Measurements from ENCODE around the gene ARID3A.

Gene ARID3A

DNA sequence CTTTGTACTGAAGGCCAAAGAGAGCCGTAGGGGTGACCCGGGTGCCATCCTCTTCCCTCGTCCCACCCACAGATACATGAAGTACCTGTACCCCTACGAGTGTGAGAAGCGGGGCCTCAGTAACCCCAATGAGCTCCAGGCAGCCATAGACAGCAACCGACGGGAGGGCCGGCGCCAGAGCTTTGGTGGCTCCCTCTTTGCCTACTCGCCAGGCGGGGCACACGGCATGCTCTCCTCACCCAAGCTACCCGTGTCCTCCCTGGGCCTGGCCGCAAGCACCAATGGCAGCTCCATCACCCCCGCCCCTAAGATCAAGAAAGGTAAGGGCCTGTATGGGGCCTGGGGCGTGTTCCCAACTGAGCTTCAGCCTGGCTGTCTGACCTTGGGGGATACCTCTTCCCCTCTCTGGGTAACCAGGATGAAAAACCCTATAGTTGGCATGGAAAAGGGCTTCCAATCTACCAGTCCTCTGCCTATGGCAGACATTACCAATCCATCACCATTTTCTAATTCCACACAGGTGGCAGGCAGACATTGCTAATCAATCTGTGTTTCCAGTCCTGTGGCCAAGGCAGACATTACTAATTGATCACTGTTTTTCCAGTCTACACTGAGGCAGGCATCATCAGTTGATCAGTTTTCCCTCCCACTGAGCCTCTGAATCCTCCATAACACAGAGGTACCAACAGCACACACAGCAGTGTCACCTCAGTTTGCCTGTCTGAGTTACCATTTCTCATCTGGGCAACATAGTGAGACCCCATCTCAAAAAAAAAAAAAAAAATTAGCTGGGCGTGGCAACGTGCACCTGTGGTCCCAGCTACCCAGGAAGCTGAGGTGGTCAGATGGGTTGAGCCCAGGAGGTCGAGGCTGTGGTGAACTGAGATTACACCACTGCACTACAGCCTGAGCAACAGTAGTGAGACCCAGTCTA lies 39.2 kb downstream of the ARID3A start:
- DNase-seq: no peak

DNA sequence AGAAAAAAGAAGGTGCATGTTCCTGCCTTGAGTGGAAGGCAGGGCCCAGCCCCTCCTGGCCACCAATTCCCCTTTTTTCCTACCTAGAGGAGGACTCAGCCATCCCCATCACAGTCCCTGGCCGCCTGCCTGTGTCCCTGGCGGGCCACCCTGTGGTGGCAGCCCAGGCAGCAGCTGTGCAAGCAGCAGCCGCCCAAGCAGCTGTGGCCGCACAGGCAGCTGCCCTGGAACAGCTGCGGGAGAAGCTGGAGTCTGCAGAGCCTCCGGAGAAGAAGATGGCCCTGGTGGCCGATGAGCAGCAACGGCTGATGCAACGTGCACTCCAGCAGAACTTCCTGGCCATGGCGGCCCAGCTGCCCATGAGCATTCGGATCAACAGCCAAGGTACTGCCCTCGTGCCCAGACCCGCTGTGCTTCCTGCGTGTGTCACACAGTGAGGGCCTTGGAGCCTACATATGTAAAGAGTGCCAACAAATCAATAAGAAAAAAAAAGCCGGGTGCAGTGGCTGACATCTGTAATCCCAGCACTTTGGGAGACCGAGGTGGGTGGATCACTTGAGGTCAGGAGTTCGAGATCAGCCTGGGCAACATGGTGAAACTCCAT lies 40.8 kb downstream of the ARID3A start:
- DNase-seq: no peak

DNA sequence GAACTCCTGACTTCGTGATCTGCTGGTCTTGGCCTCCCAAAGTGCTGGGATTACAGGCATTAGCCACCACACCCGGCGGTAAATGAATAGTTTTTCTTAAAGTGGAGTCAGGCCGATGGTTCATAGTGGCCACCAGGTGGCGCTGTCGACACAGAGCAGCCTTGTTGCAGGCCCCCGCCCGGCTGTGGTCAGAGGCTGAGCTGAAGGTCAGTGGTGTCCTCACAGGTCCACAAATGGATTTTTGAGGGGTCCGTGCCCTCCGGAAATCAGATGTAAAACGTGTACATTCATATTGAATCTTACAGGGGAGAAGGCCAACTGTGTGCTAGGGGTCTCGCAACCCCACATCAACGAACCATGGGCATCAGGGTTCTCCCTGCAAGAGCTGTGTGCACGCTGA lies 44.9 kb downstream of the ARID3A start:
- no peak for DNase-seq

DNA sequence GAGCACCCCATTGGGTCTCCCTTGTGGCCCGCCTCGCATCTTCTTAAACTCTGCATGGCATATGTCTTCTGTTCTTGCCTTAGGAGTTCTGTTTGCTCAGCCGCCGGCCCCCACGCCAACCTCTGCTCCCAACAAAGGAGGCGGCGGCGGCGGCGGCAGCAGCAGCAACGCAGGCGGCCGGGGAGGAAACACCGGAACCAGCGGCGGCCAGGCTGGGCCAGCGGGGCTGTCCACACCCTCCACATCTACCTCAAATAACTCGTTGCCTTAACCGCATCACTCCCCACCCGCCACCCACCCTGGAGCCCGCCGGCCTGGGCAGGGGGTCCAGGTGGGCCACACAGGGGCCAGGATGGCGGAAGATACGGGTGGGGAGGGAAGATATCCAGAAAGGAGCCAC lies 46.0 kb downstream of the ARID3A start:
- no peak for DNase-seq

DNA sequence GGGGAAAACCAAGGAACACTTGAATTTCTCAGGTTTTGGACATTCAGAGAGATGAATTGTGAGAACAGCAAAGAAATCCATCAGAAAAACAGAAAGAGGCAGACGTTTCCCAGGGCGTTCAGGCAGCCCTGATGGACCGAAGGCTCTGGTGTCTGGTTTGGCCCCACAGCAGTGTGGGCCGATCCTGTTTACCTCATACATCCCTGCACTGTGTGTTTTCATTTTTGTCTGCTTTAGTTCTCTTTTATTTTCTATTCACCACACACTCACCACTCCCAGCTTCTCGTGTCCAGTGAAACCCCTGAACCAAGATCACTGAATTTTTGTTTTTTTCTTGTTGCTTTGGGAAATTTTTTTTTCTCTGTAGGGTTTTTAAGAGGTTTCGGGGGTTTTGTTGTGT lies 46.4 kb downstream of the ARID3A start:
- DNase-seq: no peak

DNA sequence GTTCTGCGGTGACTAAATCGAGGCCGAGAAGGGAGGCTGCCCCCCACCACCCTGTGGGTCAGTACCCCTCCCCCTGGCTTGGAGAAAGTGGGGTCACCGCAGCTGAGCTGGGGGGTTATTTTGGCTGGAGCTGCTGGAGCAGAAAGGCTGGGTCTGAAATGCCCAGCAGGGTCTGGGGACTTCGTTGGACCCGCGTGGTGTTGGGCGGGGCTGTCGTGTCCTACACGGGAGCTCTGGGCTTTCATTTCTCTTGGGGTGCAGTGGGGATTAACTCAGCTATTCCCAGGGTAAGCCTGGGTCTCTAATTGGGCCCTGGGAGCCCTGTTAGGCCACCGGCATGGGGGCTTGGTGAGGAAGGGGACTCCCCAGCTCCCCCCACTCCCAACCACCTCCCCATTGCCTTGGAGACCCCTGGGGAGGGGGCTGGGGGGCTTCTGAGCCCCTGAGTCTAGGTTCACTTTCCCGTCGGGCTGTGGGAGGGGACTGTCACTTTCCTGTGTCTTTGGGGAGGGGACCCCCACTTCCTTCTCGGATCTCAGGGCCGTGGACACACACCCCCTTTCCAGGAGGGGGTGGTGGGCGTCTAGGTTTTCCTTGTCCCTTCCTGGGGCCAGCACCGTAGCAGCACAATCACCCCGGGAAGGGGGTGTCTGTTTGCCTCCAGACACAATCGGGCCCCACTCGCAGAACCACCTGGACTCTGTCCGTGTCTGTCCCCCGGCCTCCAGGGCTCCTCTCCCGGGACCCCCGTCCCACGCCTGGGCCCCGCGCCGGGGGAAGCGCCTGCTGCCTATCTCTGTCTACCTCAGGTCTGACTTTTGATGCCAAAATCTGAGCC lies 48.1 kb downstream of the ARID3A start:
- DNase-seq: no peak

DNA sequence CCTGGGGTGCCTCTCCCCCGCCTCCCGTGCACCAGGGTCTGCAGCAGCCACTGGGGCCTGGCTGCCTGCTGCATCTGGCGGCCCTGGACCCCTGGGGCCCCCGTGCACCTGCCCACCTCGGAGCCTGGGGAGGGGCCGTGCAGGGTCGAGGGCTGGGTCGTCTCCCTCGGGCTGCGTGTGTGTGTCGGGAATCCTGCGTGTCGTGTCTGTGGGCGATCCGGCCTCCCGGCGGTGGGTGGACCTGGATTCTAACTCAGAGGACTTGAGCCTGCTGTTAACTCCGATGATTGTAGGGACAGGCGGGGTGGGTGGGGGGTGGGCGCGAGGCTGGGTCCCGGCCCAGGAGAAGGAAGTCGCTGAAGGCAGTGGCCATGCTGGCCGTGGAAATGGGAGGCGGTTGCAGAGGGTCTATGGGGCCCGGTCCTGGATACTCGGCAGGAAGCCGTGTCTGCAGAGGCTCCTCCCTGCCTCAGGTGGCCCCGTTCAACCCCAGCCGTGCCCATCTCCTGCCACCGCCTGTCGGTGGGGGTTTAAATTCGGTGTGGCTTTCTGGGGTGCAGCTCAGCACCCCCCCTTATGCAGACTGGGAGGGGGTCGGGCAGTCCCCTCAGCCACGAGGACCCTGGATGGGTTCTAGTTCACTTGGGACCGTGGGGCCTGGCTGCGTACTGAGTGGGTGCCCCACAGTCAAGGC lies 48.9 kb downstream of the ARID3A start:
- no peak for DNase-seq

DNA sequence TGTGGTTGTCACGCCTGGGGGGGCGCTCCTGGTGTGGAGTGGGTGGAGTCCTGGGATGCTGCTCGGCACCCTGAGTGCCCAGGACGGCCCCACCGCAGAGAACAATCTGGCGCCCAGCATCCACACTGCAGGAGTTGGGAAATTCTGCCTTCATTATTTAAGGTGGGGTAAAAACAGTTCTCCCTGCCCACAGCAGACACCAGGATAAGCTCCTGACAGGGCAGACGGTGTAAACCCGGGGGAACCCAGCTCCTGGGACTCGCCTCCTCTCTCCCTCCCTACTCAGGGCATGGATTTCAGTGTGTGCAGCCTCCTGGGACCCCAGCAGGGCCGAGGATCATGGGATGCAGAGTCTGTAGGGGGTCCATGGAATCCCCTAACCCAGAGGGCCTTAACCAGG lies 50.6 kb downstream of the ARID3A start:
- no peak for DNase-seq

DNA sequence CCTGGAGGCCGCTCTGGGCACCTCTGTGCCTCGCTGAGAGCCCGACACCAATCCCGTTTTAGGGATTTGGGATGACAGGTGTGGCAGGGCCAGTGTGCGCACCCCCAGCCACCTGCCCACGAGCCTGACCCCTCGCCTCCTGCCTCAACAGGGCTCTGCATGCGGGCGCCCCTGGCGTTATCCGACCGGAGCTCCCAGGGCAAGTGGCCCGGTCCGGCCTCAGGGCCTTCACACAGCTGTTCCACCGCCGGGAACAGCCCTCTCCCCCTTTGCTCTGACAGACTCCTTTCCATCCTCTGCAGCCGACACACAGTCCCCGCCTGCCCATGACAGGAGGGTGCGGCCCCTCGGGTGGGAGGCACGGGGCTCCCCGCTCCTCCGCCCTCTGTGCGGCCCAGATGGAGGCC lies 51.2 kb downstream of the ARID3A start:
- no peak for DNase-seq

DNA sequence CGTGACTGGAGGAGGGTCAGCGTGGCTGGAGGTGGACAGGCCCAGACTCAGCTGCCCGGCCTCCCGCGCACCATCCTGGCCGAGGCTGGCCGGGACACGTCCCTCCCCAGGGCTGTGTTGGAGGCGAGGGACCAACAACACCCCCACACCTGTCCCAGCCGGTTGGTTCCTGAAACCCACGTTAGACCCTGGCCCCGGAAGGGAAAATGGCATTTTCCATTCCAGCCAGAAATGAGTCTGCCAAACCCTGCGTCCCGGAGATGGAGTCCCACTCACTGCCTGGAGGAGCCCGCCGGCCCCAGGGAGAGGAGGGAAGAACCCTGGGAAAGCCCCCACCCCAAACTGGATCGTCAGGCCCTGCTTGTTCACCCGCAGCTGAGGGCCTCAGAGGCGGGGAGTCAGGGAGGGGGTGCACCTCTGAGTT lies 53.5 kb downstream of the ARID3A start:
- DNase-seq: no peak

DNA sequence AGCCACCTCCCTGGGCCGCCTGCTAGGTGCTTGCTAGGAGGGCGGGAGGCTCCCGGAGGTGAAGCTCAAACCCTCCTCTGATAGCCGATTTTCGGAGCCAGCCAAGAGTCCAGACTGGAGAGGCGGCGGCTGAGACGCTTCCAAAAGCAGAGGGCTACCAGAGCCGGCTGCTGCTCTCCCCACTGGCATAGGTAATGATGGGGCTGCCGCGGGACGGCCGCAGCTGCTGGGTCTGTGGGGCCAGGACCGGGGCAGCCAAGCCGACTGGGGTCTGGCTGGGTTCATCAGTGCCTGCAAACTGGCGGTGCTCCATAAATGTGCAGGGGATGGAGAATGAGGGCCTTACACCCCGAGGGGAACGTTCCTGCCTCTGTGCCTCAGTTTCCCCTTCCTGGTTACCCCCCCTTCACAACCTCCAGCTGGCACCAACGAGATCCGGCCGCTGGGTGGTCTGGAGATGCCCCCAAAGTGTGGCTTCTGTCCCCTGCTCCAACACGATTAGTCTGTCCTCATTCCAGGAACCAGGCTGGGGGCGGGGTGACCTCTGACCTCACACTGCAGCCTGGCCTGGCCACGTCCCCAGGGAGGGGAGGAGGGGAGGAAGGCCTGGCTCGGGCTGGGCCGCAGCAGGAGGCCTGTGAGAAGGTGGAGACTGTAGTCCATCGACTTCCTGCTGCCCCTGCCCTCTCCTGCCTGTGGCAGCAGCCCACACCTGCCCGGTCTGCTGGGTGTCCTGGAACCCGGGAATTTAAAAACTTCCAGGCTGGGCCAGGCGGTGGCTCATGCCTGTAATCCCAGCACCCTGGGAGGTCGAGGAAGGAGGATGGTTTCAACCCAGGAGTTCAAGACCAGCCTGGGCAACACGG lies 54.5 kb downstream of the ARID3A start:
- no peak for DNase-seq

DNA sequence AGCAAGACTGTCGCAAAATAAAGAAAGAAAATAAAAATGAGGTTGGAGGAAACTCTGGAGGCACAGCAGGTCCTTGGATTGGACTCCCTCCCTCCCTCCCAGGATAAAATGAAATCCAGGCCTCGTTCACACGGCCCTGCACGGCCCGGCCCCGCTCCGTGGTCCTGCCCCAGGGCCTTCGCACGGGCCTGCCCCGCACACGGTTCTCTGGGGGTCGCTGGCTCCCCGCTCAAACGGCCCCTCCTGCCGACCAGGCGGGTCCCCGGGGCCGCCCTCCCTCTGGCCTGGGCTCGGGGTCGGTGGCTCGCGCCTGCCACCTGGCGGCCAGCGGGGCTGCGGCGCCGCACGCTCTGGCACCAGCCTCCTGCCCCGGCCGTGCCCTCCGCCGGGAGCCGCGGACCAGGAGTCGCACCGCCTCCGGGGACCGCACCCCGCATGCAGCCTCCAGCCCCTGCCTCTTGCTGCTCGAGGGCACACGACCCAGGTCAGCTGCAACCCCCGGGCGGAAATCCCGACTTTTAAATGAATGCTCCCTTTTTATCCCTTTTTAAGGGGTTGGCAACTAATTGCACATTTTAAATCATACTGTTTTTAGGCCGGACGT lies 56.8 kb downstream of the ARID3A start:
- DNase-seq: peak; percentile 45

DNA sequence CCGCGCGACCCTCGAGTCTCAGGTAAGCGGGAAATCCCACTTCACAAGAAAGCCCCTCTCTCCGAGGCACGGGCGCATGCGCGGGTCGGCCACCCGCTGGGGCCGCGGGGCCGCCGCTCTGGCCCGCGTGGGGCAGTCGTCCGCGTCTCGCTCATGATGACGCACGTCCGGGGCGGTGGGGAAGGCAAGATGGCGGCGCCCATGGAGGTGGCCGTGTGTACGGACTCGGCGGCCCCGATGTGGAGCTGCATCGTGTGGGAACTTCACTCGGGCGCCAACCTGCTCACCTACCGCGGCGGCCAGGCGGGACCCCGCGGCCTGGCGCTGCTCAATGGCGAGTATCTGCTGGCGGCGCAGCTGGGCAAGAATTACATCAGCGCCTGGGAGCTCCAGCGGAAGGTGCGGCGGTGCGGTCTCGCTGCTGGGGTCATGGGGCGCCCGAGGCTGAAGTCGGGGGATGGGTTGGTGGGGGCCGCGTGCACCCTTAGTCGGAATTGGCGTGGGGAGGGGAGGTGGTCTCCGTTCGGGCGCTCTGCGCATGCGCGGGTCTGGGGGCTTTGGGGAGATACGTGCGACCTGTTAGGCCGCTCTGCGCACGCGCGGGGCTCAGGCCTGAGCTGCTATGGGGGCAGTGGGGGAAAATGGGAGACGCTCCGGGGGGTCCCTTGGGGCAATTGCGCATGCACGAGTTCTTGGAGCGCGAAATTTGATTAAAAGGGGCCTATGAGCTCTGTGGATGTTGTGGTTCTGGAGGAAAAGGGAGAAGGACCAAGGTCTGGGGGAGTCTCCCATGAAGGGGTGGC lies 58.5 kb downstream of the ARID3A start, which contains the start of gene WDR18:
TSS of gene WDR18 (plus strand) at position 181 of the 803 bp plus-strand sequence. CDS start at position 190, 9 bp downstream.
- peak; percentile 81 for DNase-seq

DNA sequence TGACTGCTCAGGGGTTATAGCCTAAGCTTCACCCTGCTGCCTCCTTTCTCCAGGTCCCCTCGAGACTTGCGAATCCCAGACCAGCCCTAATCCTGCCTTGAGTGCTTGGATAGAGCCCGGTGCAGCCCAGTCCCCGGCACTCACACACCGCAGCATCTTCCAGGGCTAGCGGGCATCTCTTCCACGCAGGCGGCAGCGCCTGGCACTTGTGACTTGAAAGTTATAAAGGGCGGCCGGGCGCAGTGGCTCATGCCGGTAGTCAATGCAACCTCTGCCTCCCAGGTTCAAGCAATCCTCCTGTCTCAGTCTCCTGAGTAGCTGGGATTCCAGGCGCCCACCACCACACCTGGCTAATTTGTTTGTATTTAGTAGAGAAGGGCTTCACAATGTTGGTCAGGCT lies 60.2 kb downstream of the ARID3A start:
- DNase-seq: no peak

DNA sequence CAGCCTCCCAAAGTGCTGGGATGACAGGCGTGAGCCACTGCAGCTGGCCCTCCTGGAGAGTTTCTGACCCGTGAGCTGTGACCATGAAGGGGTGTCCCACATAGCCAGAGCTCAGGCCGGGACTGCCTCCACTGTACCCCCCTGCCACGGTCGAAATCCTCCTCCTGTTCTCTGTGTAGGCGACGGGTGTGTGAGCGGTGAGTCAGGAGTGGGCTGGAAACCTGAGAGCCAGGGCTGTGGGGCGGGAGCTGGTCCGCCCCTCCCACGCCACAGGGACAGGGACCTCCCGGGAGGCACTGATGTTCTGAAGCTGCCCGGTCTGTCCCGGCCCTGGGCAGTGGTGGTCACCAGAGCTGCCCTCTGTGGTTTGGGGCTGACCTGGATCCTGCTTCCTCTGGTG lies 62.2 kb downstream of the ARID3A start:
- DNase-seq: no peak

DNA sequence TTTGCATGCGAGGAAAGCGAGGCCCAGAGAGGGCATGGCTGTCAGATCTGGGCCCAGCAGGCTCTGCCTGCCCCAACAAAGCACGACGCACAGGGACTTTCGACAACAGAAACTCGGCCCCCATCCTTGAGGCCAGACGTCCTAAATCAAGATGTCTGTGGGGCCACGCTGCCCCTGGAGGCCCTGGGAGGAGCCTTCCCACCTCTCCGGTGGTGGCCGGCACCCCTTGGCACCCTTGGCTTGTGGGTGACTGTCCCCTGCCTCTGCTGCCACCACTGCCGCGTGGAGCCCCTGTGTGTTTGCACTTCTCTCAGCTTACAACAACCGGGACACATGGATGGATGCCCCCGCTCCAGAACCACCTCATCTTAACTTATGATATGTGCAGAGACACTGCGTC lies 62.7 kb downstream of the ARID3A start:
- DNase-seq: no peak

DNA sequence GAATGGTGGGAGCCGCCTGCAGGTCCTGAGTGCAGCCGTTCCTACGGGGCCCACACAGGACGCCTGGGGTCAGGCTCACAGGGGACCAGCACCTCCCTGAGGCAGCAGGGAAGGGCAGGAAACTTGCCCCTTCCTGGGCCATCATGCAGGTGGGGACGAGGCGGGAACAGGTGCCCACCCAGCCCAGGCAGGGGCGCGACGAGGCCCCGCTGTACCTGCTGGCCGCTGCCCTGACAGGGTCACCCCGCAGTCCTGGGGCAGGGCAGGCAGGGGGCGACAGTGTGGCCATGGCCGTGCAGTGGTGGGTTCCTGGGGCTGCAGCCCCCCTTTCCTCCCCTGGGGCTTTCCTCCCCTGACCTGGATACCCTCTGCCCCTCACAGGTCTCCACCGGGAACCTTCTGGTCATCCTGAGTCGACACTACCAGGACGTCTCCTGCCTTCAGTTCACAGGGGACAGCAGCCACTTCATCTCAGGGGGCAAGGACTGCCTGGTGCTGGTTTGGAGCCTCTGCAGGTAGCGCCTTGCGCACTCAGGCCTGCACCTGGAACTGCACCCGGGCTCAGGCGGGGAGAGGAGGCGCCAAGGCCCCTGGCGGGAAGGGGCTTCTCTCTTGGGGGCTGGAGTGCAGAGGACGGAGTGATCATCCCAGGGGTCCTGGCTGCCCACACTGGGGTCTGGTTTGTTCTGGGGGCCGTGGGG lies 63.7 kb downstream of the ARID3A start:
- DNase-seq: no peak

DNA sequence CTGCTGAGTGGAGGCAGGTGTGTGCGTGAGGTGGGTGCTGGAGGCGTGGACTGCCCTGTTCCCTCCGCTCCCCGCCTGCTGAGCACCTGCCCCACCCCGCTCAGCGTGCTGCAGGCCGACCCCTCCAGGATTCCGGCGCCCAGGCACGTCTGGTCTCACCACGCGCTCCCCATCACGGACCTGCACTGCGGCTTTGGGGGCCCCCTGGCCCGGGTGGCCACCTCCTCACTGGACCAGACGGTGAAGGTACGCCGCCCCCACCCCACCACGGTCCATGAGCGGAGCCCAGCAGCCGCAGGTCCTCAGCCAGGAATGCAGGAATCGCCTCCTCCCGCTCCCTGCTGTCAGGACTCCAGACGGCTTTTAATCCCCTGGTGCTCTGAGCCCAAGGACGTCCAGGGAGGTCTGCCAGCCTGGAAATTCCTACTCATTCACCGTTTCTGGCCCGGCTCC lies 64.3 kb downstream of the ARID3A start:
- no peak for DNase-seq

DNA sequence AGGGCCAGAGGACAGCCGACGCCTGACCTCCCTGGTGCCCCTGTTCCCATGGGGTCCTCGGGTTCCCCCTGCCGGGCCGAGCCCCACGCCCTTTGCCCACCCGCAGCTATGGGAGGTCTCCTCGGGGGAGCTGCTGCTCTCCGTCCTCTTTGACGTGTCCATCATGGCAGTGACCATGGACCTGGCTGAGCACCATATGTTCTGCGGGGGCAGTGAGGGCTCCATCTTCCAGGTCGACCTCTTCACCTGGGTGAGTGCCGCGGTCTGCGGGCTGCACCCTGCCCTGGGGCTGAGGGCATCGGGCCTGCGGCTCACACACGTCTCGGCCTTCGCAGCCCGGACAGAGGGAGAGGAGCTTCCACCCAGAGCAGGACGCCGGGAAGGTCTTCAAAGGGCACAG lies 64.9 kb downstream of the ARID3A start:
- DNase-seq: no peak

All from NCI-H1105 treated with DMSO at 0.1 percent for 48 hours (cell line).